Upper lobe of left lung (tissue), 6 donors: ENCODE results near the gene ADAM19. TPM values are rescaled to one million over a fixed set of nuclear protein-coding genes. Genes with fewer than 3 reads are reported as not detected.

Experiments used
- ATAC-seq, 2 donors: fragments of 200-7000 bp; cut with Tn5 transposase; one replicate each; pipeline ENCODE4 v1.9.1; 2022; ENCODE audit warnings: mild to moderate bottlenecking in 2 of 2, moderate library complexity in 2 of 2; ENCODE audit not compliant: low FRiP score in 2 of 2
- DNase-seq, 2 donors: peaks; one replicate each; pipeline ENCODE4 v3.0.0-alpha.2; 2019 to 2020
- H3K27ac ChIP-seq, 4 donors: fragments of 200-600 bp; sonication (generic); one replicate each; pipeline ENCODE4 v1.5.1; 2016 to 2019
- H3K27me3 ChIP-seq, 4 donors: fragments of 200-600 bp; sonication (generic); one replicate each; pipeline ENCODE4 v1.5.1; 2017 to 2019
- H3K36me3 ChIP-seq, 4 donors: fragments of 200-600 bp; sonication (generic); one replicate each; pipeline ENCODE4 v1.5.1; 2016 to 2019
- H3K4me1 ChIP-seq, 4 donors: fragments of 200-600 bp; sonication (generic); one replicate each; pipeline ENCODE4 v1.5.1; 2018 to 2019
- H3K4me3 ChIP-seq, 4 donors: fragments of 200-600 bp; sonication (generic); one replicate each; pipeline ENCODE4 v1.5.1; 2017 to 2019; ENCODE audit warnings: mild to moderate bottlenecking in 2 of 4, moderate library complexity in 1 of 4
- H3K9me3 ChIP-seq, 4 donors: fragments of 200-600 bp; sonication (generic); one replicate each; pipeline ENCODE4 v1.5.1; 2018 to 2019
- CTCF ChIP-seq, 6 experiments: fragments of 450-650 bp in 4 of 6; fragments of 200-600 bp in 2 of 6; sonication (generic) in 2 of 6; IDR thresholded peaks; one replicate each; pipeline ENCODE4 v1.5.1; 2016 to 2019; ENCODE audit warnings: antibody characterized with exemption in 6 of 6
- EP300 ChIP-seq, 4 donors: sonication (generic); formaldehyde crosslinking; IDR thresholded peaks; one replicate each; pipeline ENCODE4 v1.5.1; 2017; ENCODE audit warnings: antibody characterized with exemption in 4 of 4, control low read depth in 2 of 4
- POLR2A ChIP-seq, 4 donors: fragments of 450-650 bp; IDR thresholded peaks; one replicate each; pipeline ENCODE4 v1.5.1; 2016 to 2017; ENCODE audit warnings: antibody characterized with exemption in 4 of 4, mild to moderate bottlenecking in 2 of 4
- POLR2AphosphoS5 ChIP-seq, 2 donors: sonication (generic); formaldehyde crosslinking; IDR thresholded peaks; one replicate each; pipeline ENCODE4 v1.5.1; 2017; ENCODE audit warnings: antibody characterized with exemption in 2 of 2
- WGBS, 2 donors: methylation state at CpG; one replicate each; pipeline ENCODE4 v1.1.5; 2017 to 2018; 5-methylcytosine and 5-hydroxymethylcytosine counted together
- total RNA-seq, 6 donors: library from RNA; depleted of rRNA in 4 of 6; stranded (reverse); fragments of >200 nt in 4 of 6; gene quantifications; one replicate each; pipeline versions ENCODE4 v1.1.0 to v1.2.1, GENCODE V29; 2016 to 2021
- donor health status: DM: no; HTN: no; CAD: no; lungs with moderate emphysema.
- donor health status: DM: no; HTN: yes; CAD: no; lungs with severe emphysema.

The ADAM19 gene
- total RNA-seq, 6 donors from 2014 or later: 5.5 to 17.0 (median 7.1) TPM

DNA sequence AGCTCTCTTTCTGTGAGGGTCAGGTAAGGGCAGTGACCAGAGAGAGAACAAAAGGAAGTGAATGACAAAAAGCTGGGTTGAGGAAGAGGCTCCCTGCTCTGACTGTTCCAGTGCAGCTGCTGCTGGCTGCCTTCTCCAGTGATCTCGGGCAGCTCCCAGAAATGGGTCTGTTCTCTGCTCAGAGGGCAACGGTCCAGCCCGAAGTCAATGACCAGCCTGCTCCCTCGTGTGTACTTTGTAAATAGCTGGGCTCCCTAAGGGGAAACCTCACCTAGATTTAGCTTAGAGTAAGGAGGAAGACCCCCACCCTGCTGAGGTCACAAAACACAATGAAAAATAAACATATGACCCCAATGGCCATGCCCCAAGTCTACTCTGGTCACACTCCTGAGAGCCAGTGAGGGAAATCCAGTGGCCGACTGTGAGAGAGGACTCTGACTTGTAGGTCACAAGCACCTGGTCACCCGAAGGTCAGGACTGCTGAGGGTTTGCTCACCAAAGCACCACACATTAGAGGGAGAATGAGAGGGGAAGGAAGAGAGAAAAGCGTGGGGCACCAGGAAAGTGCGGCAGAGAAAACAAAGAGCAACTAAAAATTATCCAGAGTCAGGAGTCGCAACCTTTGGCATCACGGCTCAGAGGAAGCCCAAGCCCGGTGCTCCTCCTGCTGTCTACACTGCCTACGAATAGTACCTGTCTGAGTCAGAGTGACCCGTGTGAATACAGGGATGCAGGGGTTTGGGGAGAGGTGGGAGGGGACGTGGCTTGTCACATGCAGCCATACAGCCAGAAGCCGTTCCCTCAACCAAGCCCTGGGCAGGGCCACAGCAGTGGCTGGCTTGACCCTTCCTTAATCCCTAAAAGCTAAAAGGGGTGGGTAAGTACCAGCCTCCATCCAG is 95.7 kb downstream of the ADAM19 start:
- 61 to 76% methylated on average over 11 to 15 of the region's 15 CpGs for WGBS, 2 donors
- ATAC-seq (peak in 1 of 2 donors; percentile 54), DNase-seq (no peak)
- H3K9me3 ChIP-seq: no peaks in the 10 kb centered on the region
- peaks cover 0 to 8% (median 1%) of the 10 kb centered on the region in 4 donors for H3K36me3 ChIP-seq
- TF ChIP-seq POLR2AphosphoS5 (IDR thresholded peaks at IDR 0.05): no peak
- no peak for TF ChIP-seq CTCF (IDR thresholded peaks at IDR 0.05)
- no peak for TF ChIP-seq POLR2A (IDR thresholded peaks at IDR 0.05)
- no peak for TF ChIP-seq EP300 (IDR thresholded peaks at IDR 0.05)
- no peak overlapping the region for H3K4me3 ChIP-seq
- H3K4me1 ChIP-seq: peaks cover 0 to 8% (median 4%) of the 10 kb centered on the region in 4 donors
- H3K27ac ChIP-seq: peak overlapping the region in 2 of 4 donors; percentile 2 to 19
- H3K27me3 ChIP-seq: no peaks in the 10 kb centered on the region

DNA sequence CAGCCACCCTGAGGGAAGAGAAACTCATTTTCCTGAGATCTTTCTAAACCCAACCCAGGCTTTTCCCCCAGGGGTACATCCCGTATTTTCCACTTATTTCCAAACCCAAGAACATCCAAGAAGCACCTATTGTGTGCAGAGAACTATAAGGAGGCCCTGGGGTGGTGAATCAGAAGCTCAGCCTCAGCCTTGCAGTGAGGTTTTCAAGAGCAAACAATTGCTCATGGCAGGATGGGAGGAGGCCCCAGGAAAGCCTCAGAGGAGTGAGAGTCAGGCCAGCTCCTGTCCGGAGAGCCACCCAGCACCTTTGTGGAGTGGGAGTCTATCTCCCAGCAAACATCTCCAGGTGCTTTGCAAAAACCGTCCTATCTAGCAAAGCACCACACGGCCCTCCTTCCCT is 96.4 kb downstream of the ADAM19 start:
- DNase-seq (no peak), ATAC-seq (no peak)

DNA sequence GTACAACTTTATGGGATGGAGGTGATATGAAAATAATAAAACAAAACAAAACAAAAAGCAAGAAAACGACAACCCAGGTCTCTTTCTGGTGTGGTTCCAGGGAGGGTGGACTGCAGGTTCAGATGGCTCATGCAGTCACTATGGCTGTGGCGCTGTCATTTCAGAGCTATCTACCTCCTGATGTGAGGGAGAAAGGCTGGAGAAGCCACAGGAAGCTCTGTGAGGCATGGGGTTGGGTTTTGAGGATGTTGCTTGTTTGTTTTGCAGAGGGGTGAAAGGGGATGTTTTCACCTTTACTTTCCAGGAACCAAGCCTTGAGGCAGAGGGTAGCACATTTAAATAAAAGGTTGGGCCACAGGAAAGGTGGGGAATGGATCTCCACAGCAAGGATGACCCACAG is 96.8 kb downstream of the ADAM19 start:
- Histone ChIP-seq H3K4me3 (no peak overlapping the region), H3K27me3 (no peaks in the 10 kb centered on the region), H3K27ac (peak overlapping the region in 1 of 4 donors; percentile 19), H3K4me1 (peaks cover 0 to 8% (median 3%) of the 10 kb centered on the region in 4 donors), H3K36me3 (peaks cover 0 to 8% (median 1%) of the 10 kb centered on the region in 4 donors), H3K9me3 (no peaks in the 10 kb centered on the region)
- ATAC-seq (no peak), DNase-seq (no peak)
- WGBS, 2 donors: 75 to 89% methylated on average over 2 of the region's 2 CpGs
- TF ChIP-seq POLR2A (IDR thresholded peaks at IDR 0.05) (no peak), CTCF (IDR thresholded peaks at IDR 0.05) (no peak), EP300 (IDR thresholded peaks at IDR 0.05) (no peak), POLR2AphosphoS5 (IDR thresholded peaks at IDR 0.05) (no peak)

More for the DNA sequence above, 96.4 kb downstream of the ADAM19 start:
- H3K4me1 ChIP-seq: peaks cover 0 to 6% (median 3%) of the 10 kb centered on the region in 4 donors
- H3K36me3 ChIP-seq: peaks cover 0 to 8% (median 1%) of the 10 kb centered on the region in 4 donors
- H3K4me3 ChIP-seq: no peak overlapping the region
- H3K27me3 ChIP-seq: no peaks in the 10 kb centered on the region
- H3K27ac ChIP-seq: peak overlapping the region in 2 of 4 donors; percentile 2 to 19
- no peak for TF ChIP-seq EP300 (IDR thresholded peaks at IDR 0.05)
- TF ChIP-seq POLR2AphosphoS5 (IDR thresholded peaks at IDR 0.05): no peak
- no peak for TF ChIP-seq CTCF (IDR thresholded peaks at IDR 0.05)
- no peak for TF ChIP-seq POLR2A (IDR thresholded peaks at IDR 0.05)
- no peaks in the 10 kb centered on the region for H3K9me3 ChIP-seq
- 79 to 90% methylated on average over 3 to 4 of the region's 4 CpGs for WGBS, 2 donors

GRCh38 chr5:157477814-157478494 is 97.6 kb downstream of the ADAM19 start:
- Histone ChIP-seq H3K36me3 (peaks cover 0 to 8% (median 1%) of the 10 kb centered on the region in 4 donors), H3K9me3 (no peaks in the 10 kb centered on the region), H3K4me3 (no peak overlapping the region), H3K27ac (no peak overlapping the region), H3K27me3 (no peaks in the 10 kb centered on the region), H3K4me1 (peaks cover 0 to 16% (median 5%) of the 10 kb centered on the region in 4 donors)
- DNase-seq (no peak), ATAC-seq (no peak)
- TF ChIP-seq POLR2AphosphoS5 (IDR thresholded peaks at IDR 0.05): no peak
- no peak for TF ChIP-seq CTCF (IDR thresholded peaks at IDR 0.05)
- TF ChIP-seq POLR2A (IDR thresholded peaks at IDR 0.05): no peak
- no peak for TF ChIP-seq EP300 (IDR thresholded peaks at IDR 0.05)
- 55 to 69% methylated on average over 5 of the region's 5 CpGs for WGBS, 2 donors
